ENCODE results near the gene SLC25A25. TPM values are rescaled to one million over a fixed set of nuclear protein-coding genes. Genes with fewer than 3 reads are reported as not detected.

The SLC25A25 gene
- total RNA-seq, 1 experiment from 2014 or later: 15.5 TPM

DNA sequence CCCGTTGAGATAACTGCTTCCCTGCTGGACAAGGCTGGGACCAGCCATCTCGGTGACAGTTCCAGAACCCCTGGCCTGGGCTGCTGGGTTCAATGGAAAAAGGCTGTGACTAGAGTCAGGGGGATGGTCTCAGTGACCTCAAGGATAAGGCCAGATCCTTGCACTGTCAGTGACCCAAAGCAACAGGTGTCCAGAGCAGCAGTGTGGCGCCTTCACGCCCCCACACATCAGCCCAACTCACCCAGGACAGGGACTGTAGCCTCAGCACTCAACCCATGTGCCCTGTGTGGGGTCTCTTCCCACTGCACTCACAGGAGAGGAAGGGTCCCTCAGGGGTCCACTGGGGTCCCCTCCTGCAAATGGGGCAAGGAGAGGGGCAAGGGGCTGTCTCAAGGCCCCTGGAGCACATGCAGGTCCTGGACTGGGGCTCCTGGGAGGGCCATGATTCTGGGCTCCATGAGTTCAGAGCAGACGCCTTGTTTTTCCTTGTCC is 80.5 kb downstream of the SLC25A25 start:
- Mint-ChIP-seq H3K4me3 (ENCODE audit: unreplicated experiment) (peak overlapping the region; percentile 55), H3K9me3 (ENCODE audit: unreplicated experiment) (no peaks in the 10 kb centered on the region), H3K27me3 (ENCODE audit: insufficient read depth, unreplicated experiment) (no peaks in the 10 kb centered on the region), H3K36me3 (ENCODE audit: insufficient read depth, unreplicated experiment) (no peaks in the 10 kb centered on the region), H3K4me1 (ENCODE audit: insufficient read depth, unreplicated experiment) (peaks cover 34% of the 10 kb centered on the region), H3K27ac (ENCODE audit: low read depth, unreplicated experiment) (peak overlapping the region; percentile 84)
- TF ChIP-seq, protein P1, sequence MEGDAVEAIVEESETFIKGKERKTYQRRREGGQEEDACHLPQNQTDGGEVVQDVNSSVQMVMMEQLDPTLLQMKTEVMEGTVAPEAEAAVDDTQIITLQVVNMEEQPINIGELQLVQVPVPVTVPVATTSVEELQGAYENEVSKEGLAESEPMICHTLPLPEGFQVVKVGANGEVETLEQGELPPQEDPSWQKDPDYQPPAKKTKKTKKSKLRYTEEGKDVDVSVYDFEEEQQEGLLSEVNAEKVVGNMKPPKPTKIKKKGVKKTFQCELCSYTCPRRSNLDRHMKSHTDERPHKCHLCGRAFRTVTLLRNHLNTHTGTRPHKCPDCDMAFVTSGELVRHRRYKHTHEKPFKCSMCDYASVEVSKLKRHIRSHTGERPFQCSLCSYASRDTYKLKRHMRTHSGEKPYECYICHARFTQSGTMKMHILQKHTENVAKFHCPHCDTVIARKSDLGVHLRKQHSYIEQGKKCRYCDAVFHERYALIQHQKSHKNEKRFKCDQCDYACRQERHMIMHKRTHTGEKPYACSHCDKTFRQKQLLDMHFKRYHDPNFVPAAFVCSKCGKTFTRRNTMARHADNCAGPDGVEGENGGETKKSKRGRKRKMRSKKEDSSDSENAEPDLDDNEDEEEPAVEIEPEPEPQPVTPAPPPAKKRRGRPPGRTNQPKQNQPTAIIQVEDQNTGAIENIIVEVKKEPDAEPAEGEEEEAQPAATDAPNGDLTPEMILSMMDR (IDR thresholded peaks at IDR 0.05; ENCODE audit: unreplicated experiment): no peak
- intact Hi-C loops (cut with micrococcal nuclease): no loop called here
- POLR2A ChIA-PET: interaction anchor here (0.7 to 1.3 kb wide), 2 partner anchors 13 to 18 kb away, joined by 3 to 7 read pairs; no protein-coding TSS in a partner anchor
- no peak for DNase-seq (ENCODE audit: unreplicated experiment)
- CTCF ChIA-PET: interaction anchor here (0.5 kb wide), 1 partner anchor 129 kb away, joined by 4 read pairs; no protein-coding TSS in a partner anchor
- BruUV-seq (replicated peaks): TSS peak; percentile 94

DNA sequence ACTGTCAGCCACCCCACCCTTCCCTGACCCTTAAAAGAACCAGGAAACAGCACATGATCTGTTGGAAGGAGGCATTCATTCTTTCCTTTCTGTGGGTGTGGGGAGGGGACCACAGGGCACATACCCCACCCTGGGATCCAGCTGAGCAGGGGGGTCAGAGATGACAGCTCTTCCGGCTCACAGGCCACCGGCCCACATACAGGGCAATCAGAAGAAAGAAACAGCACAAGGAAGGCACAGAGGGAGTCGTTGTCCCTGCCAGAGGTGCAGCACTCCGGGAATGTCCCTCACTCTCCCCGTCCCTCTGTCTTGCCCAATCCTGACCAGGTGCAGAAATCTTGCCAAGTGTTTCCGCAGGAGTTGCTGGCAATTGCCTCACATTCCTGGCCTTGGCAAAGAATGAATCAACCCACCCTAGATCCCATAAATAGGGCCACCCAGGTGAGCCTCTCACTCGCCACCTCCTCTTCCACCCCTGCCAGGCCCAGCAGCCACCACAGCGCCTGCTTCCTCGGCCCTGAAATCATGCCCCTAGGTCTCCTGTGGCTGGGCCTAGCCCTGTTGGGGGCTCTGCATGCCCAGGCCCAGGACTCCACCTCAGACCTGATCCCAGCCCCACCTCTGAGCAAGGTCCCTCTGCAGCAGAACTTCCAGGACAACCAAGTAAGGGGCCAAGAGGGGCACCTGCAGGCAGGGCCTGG is 81.1 kb downstream of the SLC25A25 start, which contains the start of gene LCN2:
LCN2 (plus strand) TSS at position 453 of the 701 bp plus-strand sequence; CDS start at position 526, 73 bp downstream.
- no peaks in the 10 kb centered on the region for H3K9me3 Mint-ChIP-seq (ENCODE audit: unreplicated experiment)
- ChIA-PET POLR2A (interaction anchor here (0.7 to 1.3 kb wide), 2 partner anchors 13 to 17 kb away, joined by 3 to 7 read pairs; no protein-coding TSS in a partner anchor), CTCF (interaction anchor here (0.5 to 0.7 kb wide), 2 partner anchors 10 to 130 kb away, joined by 3 to 4 read pairs; no protein-coding TSS in a partner anchor)
- H3K27me3 Mint-ChIP-seq (ENCODE audit: insufficient read depth, unreplicated experiment): no peaks in the 10 kb centered on the region
- intact Hi-C loops (cut with micrococcal nuclease): no loop called here
- no TSS peak for BruUV-seq (replicated peaks)
- peak within 1 kb of the TSS; percentile 55 for H3K4me3 Mint-ChIP-seq (ENCODE audit: unreplicated experiment)
- no peaks in the 10 kb centered on the region for H3K36me3 Mint-ChIP-seq (ENCODE audit: insufficient read depth, unreplicated experiment)
- DNase-seq (ENCODE audit: unreplicated experiment): peak; percentile 95
- TF ChIP-seq, protein P1 (IDR thresholded peaks at IDR 0.05; ENCODE audit: unreplicated experiment): no peak
- peak within 1 kb of the TSS; percentile 84 for H3K27ac Mint-ChIP-seq (ENCODE audit: low read depth, unreplicated experiment)
- peaks cover 31% of the 10 kb centered on the region for H3K4me1 Mint-ChIP-seq (ENCODE audit: insufficient read depth, unreplicated experiment)

DNA sequence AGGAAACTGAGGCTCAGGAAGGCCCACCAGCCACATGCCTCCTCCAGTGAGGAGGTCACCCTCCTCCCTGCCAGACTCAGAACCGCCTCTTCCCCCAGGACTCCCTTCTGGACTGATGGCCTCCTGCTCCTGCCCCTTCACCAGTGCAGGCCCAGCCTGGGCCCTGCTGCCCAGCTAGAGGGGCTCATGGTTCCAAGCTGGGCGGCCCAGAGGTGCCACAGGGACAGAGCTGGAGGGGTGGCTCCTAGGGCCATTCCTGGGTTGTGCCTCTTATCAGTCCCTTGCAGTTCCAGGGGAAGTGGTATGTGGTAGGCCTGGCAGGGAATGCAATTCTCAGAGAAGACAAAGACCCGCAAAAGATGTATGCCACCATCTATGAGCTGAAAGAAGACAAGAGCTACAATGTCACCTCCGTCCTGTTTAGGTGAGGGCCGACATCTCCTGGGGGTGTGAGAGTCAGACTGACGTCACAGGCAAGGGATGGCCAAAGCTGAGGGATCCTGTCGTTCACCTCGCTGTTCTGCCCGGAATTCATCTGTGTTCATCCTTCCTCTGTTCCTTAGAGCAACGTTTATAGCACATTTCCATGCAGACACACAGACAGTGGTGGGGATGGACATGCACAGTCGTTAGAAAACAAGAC is 82.0 kb downstream of the SLC25A25 start:
- intact Hi-C loops (cut with micrococcal nuclease): no loop called here
- TSS peak; percentile 75 for BruUV-seq (replicated peaks)
- Mint-ChIP-seq H3K4me1 (ENCODE audit: insufficient read depth, unreplicated experiment) (peaks cover 31% of the 10 kb centered on the region), H3K4me3 (ENCODE audit: unreplicated experiment) (peak overlapping the region; percentile 55), H3K27ac (ENCODE audit: low read depth, unreplicated experiment) (no peak overlapping the region), H3K27me3 (ENCODE audit: insufficient read depth, unreplicated experiment) (no peaks in the 10 kb centered on the region), H3K9me3 (ENCODE audit: unreplicated experiment) (no peaks in the 10 kb centered on the region), H3K36me3 (ENCODE audit: insufficient read depth, unreplicated experiment) (no peaks in the 10 kb centered on the region)
- CTCF ChIA-PET: interaction anchor here (0.7 to 0.9 kb wide), 3 partner anchors 9 to 207 kb away, joined by 3 read pairs; no protein-coding TSS in a partner anchor
- TF ChIP-seq, protein P1 (IDR thresholded peaks at IDR 0.05; ENCODE audit: unreplicated experiment): no peak
- DNase-seq (ENCODE audit: unreplicated experiment): no peak
- POLR2A ChIA-PET: no interaction called here
